ENCODE measurements around the gene CPPED1. TPM values are rescaled to one million over a fixed set of nuclear protein-coding genes. Genes with fewer than 3 reads are reported as not detected.

CPPED1 gene
- total and polyA plus RNA-seq, 12 donors, result 5.6 to 20.2 (median 13.6) TPM

GRCh38 chr16:12672986-12673385 lies 130.7 kb downstream of the CPPED1 start:
- no peak overlapping the region for H3K4me3 ChIP-seq
- intact Hi-C loops (cut with DNase I), result no loop called here
- TF ChIP-seq CTCF (IDR thresholded peaks at IDR 0.05), result no peak
- no peak overlapping the region for H3K27ac ChIP-seq
- no peaks in the 10 kb centered on the region for H3K4me1 ChIP-seq
- H3K36me3 ChIP-seq, result peaks cover 0 to 4% (median 0%) of the 10 kb centered on the region in 9 donors
- H3K9me3 ChIP-seq, result peaks cover 0 to 29% (median 10%) of the 10 kb centered on the region in 11 donors
- H3K27me3 ChIP-seq, result no peaks in the 10 kb centered on the region
- no peak for DNase-seq
- ATAC-seq, result no peak
- 84 to 89% methylated on average over 8 of the region's 8 CpGs for WGBS, 2 donors

- ATAC-seq, result no peak
Observed at GRCh38 chr16:12669908-12670307, 133.8 kb downstream of the CPPED1 start.

DNA sequence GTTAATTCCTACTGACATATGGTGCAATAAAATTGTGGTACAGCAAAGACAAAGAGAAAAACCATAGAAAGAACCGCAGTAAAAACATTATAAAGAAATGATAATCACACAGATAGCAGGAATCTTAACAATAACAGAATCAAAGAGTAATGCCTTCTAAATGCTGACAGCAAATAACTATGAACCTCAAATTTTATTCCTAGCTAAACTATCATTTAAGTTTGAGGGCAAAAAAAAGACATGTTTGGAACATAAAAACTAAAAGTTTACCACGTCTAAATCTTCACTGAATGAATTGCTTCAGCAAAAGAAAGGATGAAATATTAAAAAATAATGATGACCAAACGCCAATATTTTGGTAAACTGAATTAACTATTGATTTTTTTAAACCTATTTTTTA lies 135.8 kb downstream of the CPPED1 start:
- intact Hi-C loops (cut with DNase I), result no loop called here
- no peak for ATAC-seq
- no peak for TF ChIP-seq CTCF (IDR thresholded peaks at IDR 0.05)
- DNase-seq, result no peak
- Histone ChIP-seq H3K27ac (no peak overlapping the region), H3K4me3 (no peak overlapping the region), H3K27me3 (no peaks in the 10 kb centered on the region), H3K9me3 (peaks cover 0 to 45% (median 15%) of the 10 kb centered on the region in 11 donors), H3K4me1 (no peaks in the 10 kb centered on the region), H3K36me3 (peaks cover 0 to 23% (median 6%) of the 10 kb centered on the region in 9 donors)
- WGBS, 2 donors, result 74 to 76% methylated on average over 3 of the region's 3 CpGs

More at GRCh38 chr16:12669908-12670307, 133.8 kb downstream of the CPPED1 start:
- peaks cover 0 to 4% (median 0%) of the 10 kb centered on the region in 9 donors for H3K36me3 ChIP-seq
- TF ChIP-seq CTCF (IDR thresholded peaks at IDR 0.05), result no peak
- intact Hi-C loops (cut with DNase I), result no loop called here
- no peak overlapping the region for H3K4me3 ChIP-seq
- H3K4me1 ChIP-seq, result no peaks in the 10 kb centered on the region
- H3K9me3 ChIP-seq, result peaks cover 0 to 45% (median 15%) of the 10 kb centered on the region in 11 donors
- DNase-seq, result no peak
- H3K27me3 ChIP-seq, result no peaks in the 10 kb centered on the region
- WGBS, 2 donors, result 95 to 96% methylated on average over 6 of the region's 6 CpGs
- no peak overlapping the region for H3K27ac ChIP-seq

DNA sequence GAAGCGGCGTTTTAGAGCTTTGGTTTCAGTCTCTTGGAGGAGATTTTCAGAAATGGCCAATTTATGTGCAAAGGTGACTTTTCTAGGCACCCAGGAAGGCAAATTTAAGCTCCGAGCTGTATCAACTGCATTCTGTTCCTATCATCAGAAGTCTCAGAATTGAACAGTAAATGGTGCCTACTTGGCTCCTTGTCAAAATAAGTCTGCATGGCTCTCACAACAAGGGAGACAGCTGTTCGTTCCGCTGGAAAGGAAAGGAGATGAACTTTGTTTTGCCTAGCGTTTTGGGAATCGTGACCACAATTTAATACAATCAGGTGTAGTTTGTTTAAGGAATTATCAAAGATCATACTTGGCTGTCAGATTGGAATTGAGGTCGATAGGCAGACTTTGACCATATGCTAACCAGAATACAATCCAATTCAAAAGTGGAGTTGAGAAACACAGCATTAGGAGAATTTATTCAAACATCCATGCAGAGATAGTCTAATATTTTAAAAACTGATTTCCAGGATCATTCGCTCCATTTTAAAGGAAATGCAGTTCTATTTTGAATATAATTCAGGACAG lies 139.4 kb downstream of the CPPED1 start:
- no peak for TF ChIP-seq CTCF (IDR thresholded peaks at IDR 0.05)
- no peak for DNase-seq
- Histone ChIP-seq H3K27ac (no peak overlapping the region), H3K36me3 (peaks cover 0 to 23% (median 6%) of the 10 kb centered on the region in 9 donors), H3K4me1 (no peaks in the 10 kb centered on the region), H3K4me3 (no peak overlapping the region), H3K9me3 (peaks cover 0 to 36% (median 15%) of the 10 kb centered on the region in 11 donors), H3K27me3 (no peaks in the 10 kb centered on the region)
- no peak for ATAC-seq
- 95 to 97% methylated on average over 9 of the region's 9 CpGs for WGBS, 2 donors
- intact Hi-C loops (cut with DNase I), result no loop called here
